ENCODE results near the gene TMEM266. TPM values are rescaled to one million over a fixed set of nuclear protein-coding genes. Genes with fewer than 3 reads are reported as not detected.

Gene TMEM266
- polyA plus RNA-seq, 6 donors from 2014 or later: 0.14 TPM; not detected in 5

DNA sequence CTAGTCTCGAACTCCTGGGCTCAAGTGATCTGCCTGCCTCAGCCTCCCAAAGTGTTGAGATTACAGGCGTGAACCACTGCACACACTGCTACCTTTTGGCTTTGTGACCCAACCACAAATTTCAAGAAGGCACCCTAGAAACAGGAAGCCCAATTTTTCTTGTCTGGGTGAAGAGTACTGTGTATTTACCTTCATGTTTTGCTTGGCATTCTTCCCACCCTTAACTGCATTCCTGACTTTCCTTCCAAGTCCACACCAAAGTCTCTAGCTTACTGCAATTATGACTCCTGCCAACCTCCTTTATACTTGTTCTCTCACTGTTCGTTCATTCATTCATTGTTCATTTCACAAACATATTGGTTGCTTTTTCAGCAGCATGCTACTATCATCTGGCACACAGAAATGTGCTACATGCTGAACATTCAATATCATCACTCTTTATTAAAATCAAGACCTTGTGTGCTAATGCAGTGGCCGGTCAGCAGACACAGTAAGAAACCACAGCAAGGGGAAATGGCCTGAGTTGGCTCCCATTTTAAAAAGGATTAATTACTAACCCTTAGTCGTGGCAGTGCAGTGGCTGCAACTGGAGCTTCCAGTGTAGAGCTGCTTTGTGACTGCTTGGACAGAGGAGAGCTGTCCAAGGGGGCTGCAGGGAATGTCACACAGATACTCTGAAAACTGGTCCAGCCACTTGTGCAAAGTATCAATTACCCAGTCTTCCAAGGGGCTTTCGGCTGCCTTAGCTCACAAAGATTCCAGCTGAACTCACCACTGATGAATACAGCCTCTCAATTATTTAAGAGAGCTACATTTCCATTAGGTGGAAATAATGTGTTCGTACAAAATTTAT, 157.5 kb downstream of the TMEM266 start:
- Mint-ChIP-seq H3K27ac (peak overlapping the region in 1 of 6 donors; percentile 47), H3K4me3 (no peak overlapping the region), H3K36me3 (peaks cover 28 to 31% of the 10 kb centered on the region in 2 donors)

GRCh38 chr15:76217882-76218217, 158.1 kb downstream of the TMEM266 start:
- H3K4me3 Mint-ChIP-seq: no peak overlapping the region
- ATAC-seq (ENCODE audit: low read depth in 2 of 2): no peak
- H3K27ac Mint-ChIP-seq: no peak overlapping the region
- DNase-seq: no peak
- no peaks in the 10 kb centered on the region for H3K9me3 Mint-ChIP-seq
- no peaks in the 10 kb centered on the region for H3K27me3 Mint-ChIP-seq
- peaks cover 27% of the 10 kb centered on the region in 2 donors for H3K36me3 Mint-ChIP-seq
- H3K4me1 Mint-ChIP-seq: peaks cover 0 to 5% (median 4%) of the 10 kb centered on the region in 3 donors

More for the DNA sequence above, 157.5 kb downstream of the TMEM266 start:
- peaks cover 0 to 5% (median 4%) of the 10 kb centered on the region in 3 donors for H3K4me1 Mint-ChIP-seq
- H3K27me3 Mint-ChIP-seq: no peaks in the 10 kb centered on the region
- H3K9me3 Mint-ChIP-seq: no peaks in the 10 kb centered on the region
- ATAC-seq (ENCODE audit: low read depth in 2 of 2) (no peak), DNase-seq (no peak)

GRCh38 chr15:76221085-76221767, 161.4 kb downstream of the TMEM266 start:
- DNase-seq: no peak
- ATAC-seq (ENCODE audit: low read depth in 2 of 2): no peak
- Mint-ChIP-seq H3K36me3 (peaks cover 14 to 32% of the 10 kb centered on the region in 2 donors), H3K4me3 (no peak overlapping the region), H3K27ac (no peak overlapping the region), H3K27me3 (no peaks in the 10 kb centered on the region), H3K9me3 (no peaks in the 10 kb centered on the region), H3K4me1 (peaks cover 0 to 5% (median 0%) of the 10 kb centered on the region in 3 donors)

DNA sequence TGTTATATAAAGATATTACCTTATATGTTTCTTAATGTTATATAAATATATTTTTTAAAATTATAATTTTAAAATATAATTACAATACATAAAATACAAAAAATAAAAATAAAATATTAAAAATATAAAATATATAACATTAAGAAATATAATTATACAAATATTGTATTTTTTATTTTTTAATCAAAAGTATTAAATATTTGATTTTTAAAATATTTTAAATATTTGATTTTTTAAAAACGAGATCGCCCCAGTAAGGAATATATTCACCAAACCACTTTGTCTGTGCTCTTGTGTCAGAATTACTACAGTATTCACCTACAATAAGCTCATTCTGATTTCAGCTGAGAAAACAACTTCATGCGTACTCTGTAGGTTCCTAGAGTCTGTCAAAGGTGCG, 162.4 kb downstream of the TMEM266 start:
- Mint-ChIP-seq H3K4me3 (no peak overlapping the region), H3K27me3 (no peaks in the 10 kb centered on the region), H3K36me3 (peaks cover 11 to 29% of the 10 kb centered on the region in 2 donors), H3K9me3 (no peaks in the 10 kb centered on the region), H3K4me1 (peaks cover 0 to 5% (median 0%) of the 10 kb centered on the region in 3 donors), H3K27ac (no peak overlapping the region)
- DNase-seq (no peak), ATAC-seq (ENCODE audit: low read depth in 2 of 2) (no peak)

DNA sequence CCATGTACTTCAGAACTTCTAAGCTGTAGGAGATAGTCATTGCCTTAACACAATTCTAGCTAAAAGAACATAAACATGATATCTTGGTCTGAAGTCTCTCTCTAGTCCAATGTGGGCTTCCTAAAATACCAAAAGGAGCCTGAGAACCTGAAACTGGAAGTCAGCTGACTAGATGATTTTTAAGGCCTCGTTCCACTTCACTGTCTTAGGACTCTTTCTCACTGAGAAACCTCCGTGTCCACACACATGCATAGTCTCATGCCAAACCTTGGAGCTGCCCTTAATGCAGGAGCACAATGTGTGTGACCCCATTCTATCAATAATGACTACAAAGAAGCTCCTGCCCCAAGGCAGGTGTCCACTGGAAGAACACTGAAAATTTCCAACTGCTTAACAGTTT, 163.7 kb downstream of the TMEM266 start:
- Mint-ChIP-seq H3K4me3 (no peak overlapping the region), H3K9me3 (no peaks in the 10 kb centered on the region), H3K4me1 (peaks cover 0 to 5% (median 0%) of the 10 kb centered on the region in 3 donors), H3K27ac (no peak overlapping the region), H3K36me3 (peaks cover 7 to 27% of the 10 kb centered on the region in 2 donors), H3K27me3 (no peaks in the 10 kb centered on the region)
- DNase-seq: no peak
- no peak for ATAC-seq (ENCODE audit: low read depth in 2 of 2)

GRCh38 chr15:76229266-76229665, 169.5 kb downstream of the TMEM266 start:
- ATAC-seq (ENCODE audit: low read depth in 2 of 2) (no peak), DNase-seq (no peak)
- Mint-ChIP-seq H3K4me3 (no peak overlapping the region), H3K4me1 (no peaks in the 10 kb centered on the region), H3K36me3 (peaks cover 6% of the 10 kb centered on the region in 2 donors), H3K27ac (no peak overlapping the region), H3K9me3 (no peaks in the 10 kb centered on the region), H3K27me3 (no peaks in the 10 kb centered on the region)

- no peak for ATAC-seq (ENCODE audit: low read depth in 2 of 2)
- Mint-ChIP-seq H3K9me3 (no peaks in the 10 kb centered on the region), H3K4me1 (no peaks in the 10 kb centered on the region), H3K27ac (peak overlapping the region in 2 of 6 donors; percentile 32 to 63), H3K36me3 (no peaks in the 10 kb centered on the region), H3K4me3 (no peak overlapping the region), H3K27me3 (no peaks in the 10 kb centered on the region)
- DNase-seq: no peak
These were observed 174.1 kb downstream of the TMEM266 start for GRCh38 chr15:76233921-76234320.

- DNase-seq (no peak), ATAC-seq (ENCODE audit: low read depth in 2 of 2) (no peak)
- no peaks in the 10 kb centered on the region for H3K9me3 Mint-ChIP-seq
- H3K4me3 Mint-ChIP-seq: no peak overlapping the region
- peak overlapping the region in 2 of 6 donors; percentile 5 to 49 for H3K27ac Mint-ChIP-seq
- no peaks in the 10 kb centered on the region for H3K36me3 Mint-ChIP-seq
- H3K27me3 Mint-ChIP-seq: no peaks in the 10 kb centered on the region
- H3K4me1 Mint-ChIP-seq: no peaks in the 10 kb centered on the region
These were observed 174.6 kb downstream of the TMEM266 start for GRCh38 chr15:76234337-76234889.

- Mint-ChIP-seq H3K9me3 (no peaks in the 10 kb centered on the region), H3K27ac (no peak overlapping the region), H3K4me1 (no peaks in the 10 kb centered on the region)
These were observed 175.5 kb downstream of the TMEM266 start for GRCh38 chr15:76235186-76235826.

DNA sequence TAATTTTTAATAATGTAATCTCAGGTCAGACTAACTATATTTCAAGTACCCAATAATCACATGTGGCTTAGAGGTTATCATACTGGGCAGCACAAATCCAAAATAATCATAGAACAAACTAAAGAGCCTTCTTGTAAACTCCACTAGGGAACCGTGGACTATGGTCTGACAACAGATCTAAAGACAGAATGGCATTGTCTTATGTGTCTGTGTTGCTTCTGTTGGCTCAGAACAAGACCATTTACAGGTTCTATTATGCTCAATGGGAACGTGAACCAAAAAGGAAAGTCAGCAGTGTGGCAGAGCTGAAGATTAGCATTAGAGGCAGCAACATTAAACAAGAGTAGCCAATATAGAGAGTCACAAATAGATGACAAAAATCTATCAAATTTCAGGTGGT, 176.6 kb downstream of the TMEM266 start:
- no peak overlapping the region for H3K27ac Mint-ChIP-seq
- no peak for ATAC-seq (ENCODE audit: low read depth in 2 of 2)
- H3K27me3 Mint-ChIP-seq: no peaks in the 10 kb centered on the region
- H3K36me3 Mint-ChIP-seq: no peaks in the 10 kb centered on the region
- DNase-seq: no peak
- H3K9me3 Mint-ChIP-seq: no peaks in the 10 kb centered on the region
- H3K4me3 Mint-ChIP-seq: no peak overlapping the region
- no peaks in the 10 kb centered on the region for H3K4me1 Mint-ChIP-seq

More at GRCh38 chr15:76235186-76235826, 175.5 kb downstream of the TMEM266 start:
- no peaks in the 10 kb centered on the region for H3K27me3 Mint-ChIP-seq
- no peaks in the 10 kb centered on the region for H3K36me3 Mint-ChIP-seq
- peak; percentile 12 for DNase-seq
- no peak overlapping the region for H3K4me3 Mint-ChIP-seq
- peak; percentile 49 to 55 for ATAC-seq (ENCODE audit: low read depth in 2 of 2)

DNA sequence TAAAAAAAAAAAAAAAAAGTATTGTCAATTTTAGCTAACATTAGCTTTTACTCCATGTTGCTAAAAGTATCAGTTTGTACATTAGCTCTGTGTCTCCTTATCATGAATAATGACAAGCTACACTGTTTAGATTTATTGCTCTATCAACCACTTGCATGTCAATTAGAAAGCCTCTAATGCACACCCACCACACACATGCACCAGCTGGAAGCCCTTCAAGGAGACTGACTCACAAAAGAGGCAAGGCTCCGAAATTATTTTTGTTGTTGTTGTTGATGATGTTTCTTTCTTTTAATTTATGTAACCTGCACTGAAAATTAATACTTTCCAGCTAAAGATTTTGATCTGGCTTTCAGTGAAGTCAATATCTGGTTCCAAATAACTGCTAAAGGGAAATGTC, 180.0 kb downstream of the TMEM266 start:
- H3K4me3 Mint-ChIP-seq: no peak overlapping the region
- DNase-seq: no peak
- peak overlapping the region in 2 of 6 donors; percentile 37 to 76 for H3K27ac Mint-ChIP-seq

GRCh38 chr15:76245072-76245610, 185.4 kb downstream of the TMEM266 start:
- Mint-ChIP-seq H3K27me3 (no peaks in the 10 kb centered on the region), H3K36me3 (peaks cover 10% of the 10 kb centered on the region in 2 donors), H3K27ac (no peak overlapping the region), H3K4me3 (no peak overlapping the region), H3K9me3 (no peaks in the 10 kb centered on the region), H3K4me1 (no peaks in the 10 kb centered on the region)
- DNase-seq (no peak), ATAC-seq (ENCODE audit: low read depth in 2 of 2) (no peak)

More for the DNA sequence above, 180.0 kb downstream of the TMEM266 start:
- Mint-ChIP-seq H3K36me3 (peaks cover 10% of the 10 kb centered on the region in 2 donors), H3K9me3 (no peaks in the 10 kb centered on the region), H3K27me3 (no peaks in the 10 kb centered on the region), H3K4me1 (no peaks in the 10 kb centered on the region)
- ATAC-seq (ENCODE audit: low read depth in 2 of 2): no peak

DNA sequence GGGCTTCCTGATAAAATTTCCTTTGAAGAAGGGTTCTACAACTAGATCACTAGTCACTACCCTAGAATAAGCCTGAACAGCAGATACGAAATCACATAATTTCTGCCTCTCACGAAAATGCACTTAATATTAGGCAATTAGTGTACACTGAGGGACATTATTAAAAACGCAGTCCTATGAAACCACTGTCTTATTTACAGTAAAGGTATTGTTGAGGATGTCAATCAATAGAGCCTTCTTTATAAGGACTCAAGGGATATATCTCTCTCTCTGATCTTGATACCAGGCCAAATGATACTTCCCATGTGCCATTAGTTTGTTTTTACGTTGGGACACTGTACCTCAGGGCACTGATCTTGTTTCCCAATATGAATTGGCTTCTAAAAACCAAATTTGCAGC, 191.9 kb downstream of the TMEM266 start:
- Mint-ChIP-seq H3K27ac (no peak overlapping the region), H3K4me3 (no peak overlapping the region), H3K4me1 (peaks cover 0 to 4% (median 0%) of the 10 kb centered on the region in 3 donors), H3K36me3 (no peaks in the 10 kb centered on the region), H3K27me3 (no peaks in the 10 kb centered on the region), H3K9me3 (peaks cover 0 to 3% (median 0%) of the 10 kb centered on the region in 7 donors)
- DNase-seq: no peak
- no peak for ATAC-seq (ENCODE audit: low read depth in 2 of 2)
